Adrenal gland (tissue), 12 donors: ENCODE data around the gene SLC51B. TPM values are rescaled to one million over a fixed set of nuclear protein-coding genes. Genes with fewer than 3 reads are reported as not detected.

ENCODE experiments used
- DNase-seq, 7 donors: peaks; one replicate each; pipeline ENCODE4 v3.0.0-alpha.2; 2019 to 2020
- H3K27ac ChIP-seq, 5 donors: fragments of 200-600 bp; sonication (generic) in 4 of 5; 1 replicate in 3 of 5; 2 replicates in 2 of 5; pipeline versions ENCODE4 v1.5.1 to v1.8.0; 2016 to 2020; ENCODE audit warnings: mild to moderate bottlenecking in 1 of 5
- H3K27me3 ChIP-seq: fragments of 200-600 bp; 2 replicates; pipeline ENCODE4 v1.8.0; 2021
- H3K36me3 ChIP-seq, 2 donors: fragments of 200-600 bp; replicated peaks in 1 of 2; 1 replicate in 1 of 2; 2 replicates in 1 of 2; pipeline versions ENCODE4 v1.5.1 to v1.8.0; 2018 to 2022
- H3K4me1 ChIP-seq, 2 donors: fragments of 200-600 bp; replicated peaks in 1 of 2; 1 replicate in 1 of 2; 2 replicates in 1 of 2; pipeline versions ENCODE4 v1.5.1 to v1.8.0; 2018 to 2021
- H3K4me3 ChIP-seq, 4 donors: fragments of 200-600 bp; sonication (generic) in 3 of 4; one replicate each; pipeline ENCODE4 v1.5.1; 2016 to 2018
- H3K9me3 ChIP-seq, 3 donors: fragments of 200-600 bp; sonication (generic) in 1 of 3; replicated peaks in 1 of 3; 1 replicate in 2 of 3; 2 replicates in 1 of 3; pipeline versions ENCODE4 v1.5.1 to v1.8.0; 2016 to 2021
- CTCF ChIP-seq, 6 experiments: fragments of 450-650 bp in 4 of 6; fragments of 200-600 bp in 2 of 6; sonication (generic) in 1 of 6; IDR thresholded peaks; 1 replicate in 5 of 6; 2 replicates in 1 of 6; pipeline versions ENCODE4 v1.5.1 to v1.8.0; 2016 to 2021; ENCODE audit warnings: antibody characterized with exemption in 6 of 6, mild to moderate bottlenecking in 2 of 6, moderate library complexity in 1 of 6
- POLR2A ChIP-seq, 2 donors: fragments of 450-650 bp; IDR thresholded peaks; one replicate each; pipeline ENCODE4 v1.6.1; 2017; ENCODE audit warnings: antibody characterized with exemption in 2 of 2, mild to moderate bottlenecking in 2 of 2, moderate library complexity in 1 of 2
- WGBS, 4 donors: extraction: QIAGEN DNeasy Blood & Tissue Kit in 2 of 4; methylation state at CpG; one replicate each; pipeline versions ENCODE4 v1.1.5 to v1.1.7; 2013 to 2017; 5-methylcytosine and 5-hydroxymethylcytosine counted together
- intact Hi-C, 2 donors: fragments of 100-400 bp; cut with DNase I; formaldehyde crosslinking; loops; one replicate each; pipeline versions ENCODE4 v1.14.1 to v1.15.0; 2022 to 2023
- polyA plus RNA-seq, 3 donors: library from polyadenylated mRNA; stranded (reverse); fragments of 200-250 nt in 2 of 3; fragments of 350-450 nt in 1 of 3; fragmentation: Illumina TruSeq in 1 of 3; extraction: RNeasy Lipid Tissue Mini Kit (QIAGEN cat#74804) in 1 of 3; gene quantifications; one replicate each; pipeline ENCODE4 v1.2.3, GENCODE V29; 2013 to 2014
- total RNA-seq, 9 donors: library from RNA; depleted of rRNA in 4 of 9; stranded (reverse); fragments of >200 nt in 4 of 9; fragments of 120-200 nt in 1 of 9; fragmentation: NEBNext Ultra II Directional in 1 of 9; extraction: Animal tissue kit (Norgen Biotek cat#: 25700) in 1 of 9; gene quantifications; one replicate each; pipeline versions ENCODE4 v1.1.0 to v1.2.4, GENCODE V29; 2013 to 2023
- donor health status: healthy with polysubstance abuse.
- donor health status: Bipolar disorder and iron deficiency.
- donor health status: DM: yes; HTN: yes; CAD: no.
- donor health status: DM: no; HTN: no; CAD: no.
- donor health status: DM: no; HTN: no; CAD: no.
- donor health status: DM: yes; HTN: yes; CAD: no.

The SLC51B gene
- total and polyA plus RNA-seq, 12 donors = 0.32 to 3.1 (median 0.69) TPM; not detected in 3

- 85 to 94% (median 89%) methylated on average over 7 to 16 of the region's 16 CpGs for WGBS, 4 donors
- no peaks in the 10 kb centered on the region for H3K27me3 ChIP-seq
- H3K27ac ChIP-seq = no peak overlapping the region
- TF ChIP-seq POLR2A (IDR thresholded peaks at IDR 0.05) = no peak
- TF ChIP-seq CTCF (IDR thresholded peaks at IDR 0.05) = no peak
- peak in 1 of 7 donors; percentile 13 for DNase-seq
- H3K36me3 ChIP-seq = no peaks in the 10 kb centered on the region
- H3K9me3 ChIP-seq = no peaks in the 10 kb centered on the region
- H3K4me1 ChIP-seq = peaks cover 0 to 11% of the 10 kb centered on the region in 2 donors
- H3K4me3 ChIP-seq = no peak overlapping the region
- intact Hi-C loops = loop anchor here in 1 of 2 donors (10.0 kb wide), 1 partner anchor 46 kb away; no protein-coding TSS in a partner anchor
These were observed 13.5 kb downstream of the SLC51B start for GRCh38 chr15:65058394-65059368.

GRCh38 chr15:65059369-65059750 is 14.2 kb downstream of the SLC51B start:
- WGBS, 4 donors = 79 to 90% (median 82%) methylated on average over 1 to 3 of the region's 3 CpGs
- peaks cover 0 to 11% of the 10 kb centered on the region in 2 donors for H3K4me1 ChIP-seq
- no peak overlapping the region for H3K27ac ChIP-seq

GRCh38 chr15:65059931-65060596 is 14.9 kb downstream of the SLC51B start:
- Histone ChIP-seq H3K9me3 (no peaks in the 10 kb centered on the region), H3K4me3 (no peak overlapping the region), H3K27me3 (peaks cover under 1% of the 10 kb centered on the region), H3K36me3 (no peaks in the 10 kb centered on the region), H3K27ac (peak overlapping the region in 1 of 5 donors; percentile 34), H3K4me1 (peaks cover 0 to 11% of the 10 kb centered on the region in 2 donors)
- TF ChIP-seq POLR2A (IDR thresholded peaks at IDR 0.05) (no peak), CTCF (IDR thresholded peaks at IDR 0.05) (no peak)
- 76 to 87% (median 77%) methylated on average over 4 of the region's 4 CpGs for WGBS, 4 donors
- peak in 1 of 7 donors; percentile 9 for DNase-seq
- intact Hi-C loops = loop anchor here in 1 of 2 donors (10.0 kb wide), 1 partner anchor 45 kb away; no protein-coding TSS in a partner anchor

More at GRCh38 chr15:65059369-65059750, 14.2 kb downstream of the SLC51B start:
- H3K9me3 ChIP-seq = no peaks in the 10 kb centered on the region
- peak in 1 of 7 donors; percentile 7 for DNase-seq
- TF ChIP-seq CTCF (IDR thresholded peaks at IDR 0.05) (no peak), POLR2A (IDR thresholded peaks at IDR 0.05) (no peak)
- intact Hi-C loops = loop anchor here in 1 of 2 donors (10.0 kb wide), 1 partner anchor 45 kb away; no protein-coding TSS in a partner anchor
- H3K4me3 ChIP-seq = no peak overlapping the region
- H3K36me3 ChIP-seq = no peaks in the 10 kb centered on the region
- H3K27me3 ChIP-seq = no peaks in the 10 kb centered on the region
